Ovary (tissue), 9 donors: ENCODE measurements around the gene USP46. TPM values are rescaled to one million over a fixed set of nuclear protein-coding genes. Genes with fewer than 3 reads are reported as not detected.

Experiments used
- DNase-seq, 5 donors: peaks; one replicate each; pipeline ENCODE4 v3.0.0-alpha.2; 2019 to 2020
- H3K27ac ChIP-seq, 2 donors: fragments of 200-600 bp; one replicate each; pipeline versions ENCODE4 v1.5.1 to v1.8.0; 2019 to 2022
- H3K27me3 ChIP-seq: fragments of 200-600 bp; one replicate; pipeline ENCODE4 v1.8.0; 2022
- H3K36me3 ChIP-seq: fragments of 200-600 bp; sonication (generic); one replicate; pipeline ENCODE4 v1.5.1; 2019
- H3K4me1 ChIP-seq: one replicate; pipeline ENCODE4 v1.8.1; 2013; ENCODE audit warnings: mild to moderate bottlenecking, moderate library complexity; ENCODE audit not compliant: insufficient read depth
- H3K4me3 ChIP-seq: fragments of 200-600 bp; sonication (generic); one replicate; pipeline ENCODE4 v1.5.1; 2017
- H3K9me3 ChIP-seq, 2 donors: fragments of 200-600 bp in 1 of 2; sonication (generic) in 1 of 2; one replicate each; pipeline versions ENCODE4 v1.5.1 to v1.8.1; 2013 to 2019; ENCODE audit warnings: mild to moderate bottlenecking in 1 of 2, moderate library complexity in 1 of 2
- EP300 ChIP-seq: sonication (generic); formaldehyde crosslinking; IDR thresholded peaks from one replicate; pipeline ENCODE4 v1.6.1; 2017; ENCODE audit warnings: antibody characterized with exemption
- POLR2A ChIP-seq: fragments of 450-650 bp; IDR thresholded peaks from one replicate; pipeline ENCODE4 v1.6.1; 2017; ENCODE audit warnings: antibody characterized with exemption, mild to moderate bottlenecking, moderate library complexity
- WGBS, 3 donors: extraction: QIAGEN DNeasy Blood & Tissue Kit in 1 of 3; methylation state at CpG; one replicate each; pipeline versions ENCODE4 v1.1.5 to v1.1.7; 2013 to 2017; 5-methylcytosine and 5-hydroxymethylcytosine counted together
- intact Hi-C, 4 donors: fragments of 100-400 bp; cut with DNase I; formaldehyde crosslinking; loops; one replicate each; pipeline versions ENCODE4 v1.11.0 to v1.15.1; 2022 to 2023
- polyA plus RNA-seq, 2 donors: library from polyadenylated mRNA; stranded (reverse); fragments of 200-250 nt in 1 of 2; fragments of 350-450 nt in 1 of 2; fragmentation: Illumina TruSeq in 1 of 2; extraction: RNeasy Lipid Tissue Mini Kit (QIAGEN cat#74804) in 1 of 2; gene quantifications; one replicate each; pipeline ENCODE4 v1.2.3, GENCODE V29; 2013 to 2014
- total RNA-seq, 7 donors: library from RNA; depleted of rRNA in 2 of 7; stranded (reverse); fragments of >200 nt in 2 of 7; fragmentation: NEBNext Ultra II Directional in 3 of 7; extraction: Animal tissue kit (Norgen Biotek cat#: 25700) in 3 of 7; gene quantifications; one replicate each; pipeline versions ENCODE4 v1.1.0 to v1.2.4, GENCODE V29; 2016 to 2023
- TF ChIP-seq, protein P1 (sequence below), 3 donors: fragments of 450-650 bp in 2 of 3; fragments of 200-600 bp in 1 of 3; IDR thresholded peaks; one replicate each; pipeline versions ENCODE4 v1.5.1 to v1.8.0; 2016 to 2022; ENCODE audit warnings: antibody characterized with exemption in 3 of 3, mild to moderate bottlenecking in 1 of 3
- donor health status: DM: no; HTN: no; CAD: no; lungs with moderate emphysema.
- donor health status: DM: no; HTN: no; CAD: no.
- donor health status: Bipolar disorder and iron deficiency.
- donor health status: DM: yes; HTN: yes; CAD: no.
- donor health status: DM: no; HTN: no; CAD: no.
- donor health status: DM: yes; HTN: yes; CAD: no.

Gene USP46
- total and polyA plus RNA-seq, 9 donors: 7.6 to 51.6 (median 26.9) TPM

DNA sequence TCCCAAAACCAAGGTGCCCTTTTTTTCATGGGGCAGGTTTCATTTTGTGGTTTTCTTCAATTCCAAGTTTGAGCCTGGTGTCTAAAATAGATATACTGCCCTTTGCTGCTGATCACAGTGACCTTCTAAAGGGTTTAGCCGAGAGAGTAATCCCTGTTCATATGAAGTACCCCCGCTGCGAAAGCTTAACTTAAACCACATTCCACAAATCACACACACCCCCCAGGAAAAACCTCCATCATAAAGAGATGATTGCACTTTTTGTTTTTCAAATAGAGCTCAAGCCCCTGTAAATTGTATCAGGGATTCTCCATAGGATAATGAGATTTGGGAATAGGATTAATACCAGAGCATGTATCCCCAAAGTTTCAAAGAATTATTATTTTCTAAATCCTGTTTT is 90.8 kb downstream of the USP46 start:
- Histone ChIP-seq H3K4me1 (no peaks in the 10 kb centered on the region), H3K36me3 (no peaks in the 10 kb centered on the region), H3K4me3 (no peak overlapping the region), H3K27ac (no peak overlapping the region), H3K27me3 (no peaks in the 10 kb centered on the region), H3K9me3 (no peaks in the 10 kb centered on the region)
- 96 to 97% (median 97%) methylated on average over 3 of the region's 3 CpGs for WGBS, 3 donors
- intact Hi-C loops: loop anchor here in 1 of 4 donors (10.0 kb wide), 1 partner anchor 296 kb away; the partner anchor contains the start of gene RASL11B
- no peak for DNase-seq
- TF ChIP-seq EP300 (no peak), POLR2A (no peak)
- TF ChIP-seq, protein P1, sequence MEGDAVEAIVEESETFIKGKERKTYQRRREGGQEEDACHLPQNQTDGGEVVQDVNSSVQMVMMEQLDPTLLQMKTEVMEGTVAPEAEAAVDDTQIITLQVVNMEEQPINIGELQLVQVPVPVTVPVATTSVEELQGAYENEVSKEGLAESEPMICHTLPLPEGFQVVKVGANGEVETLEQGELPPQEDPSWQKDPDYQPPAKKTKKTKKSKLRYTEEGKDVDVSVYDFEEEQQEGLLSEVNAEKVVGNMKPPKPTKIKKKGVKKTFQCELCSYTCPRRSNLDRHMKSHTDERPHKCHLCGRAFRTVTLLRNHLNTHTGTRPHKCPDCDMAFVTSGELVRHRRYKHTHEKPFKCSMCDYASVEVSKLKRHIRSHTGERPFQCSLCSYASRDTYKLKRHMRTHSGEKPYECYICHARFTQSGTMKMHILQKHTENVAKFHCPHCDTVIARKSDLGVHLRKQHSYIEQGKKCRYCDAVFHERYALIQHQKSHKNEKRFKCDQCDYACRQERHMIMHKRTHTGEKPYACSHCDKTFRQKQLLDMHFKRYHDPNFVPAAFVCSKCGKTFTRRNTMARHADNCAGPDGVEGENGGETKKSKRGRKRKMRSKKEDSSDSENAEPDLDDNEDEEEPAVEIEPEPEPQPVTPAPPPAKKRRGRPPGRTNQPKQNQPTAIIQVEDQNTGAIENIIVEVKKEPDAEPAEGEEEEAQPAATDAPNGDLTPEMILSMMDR (IDR thresholded peaks at IDR 0.05): no peak

DNA sequence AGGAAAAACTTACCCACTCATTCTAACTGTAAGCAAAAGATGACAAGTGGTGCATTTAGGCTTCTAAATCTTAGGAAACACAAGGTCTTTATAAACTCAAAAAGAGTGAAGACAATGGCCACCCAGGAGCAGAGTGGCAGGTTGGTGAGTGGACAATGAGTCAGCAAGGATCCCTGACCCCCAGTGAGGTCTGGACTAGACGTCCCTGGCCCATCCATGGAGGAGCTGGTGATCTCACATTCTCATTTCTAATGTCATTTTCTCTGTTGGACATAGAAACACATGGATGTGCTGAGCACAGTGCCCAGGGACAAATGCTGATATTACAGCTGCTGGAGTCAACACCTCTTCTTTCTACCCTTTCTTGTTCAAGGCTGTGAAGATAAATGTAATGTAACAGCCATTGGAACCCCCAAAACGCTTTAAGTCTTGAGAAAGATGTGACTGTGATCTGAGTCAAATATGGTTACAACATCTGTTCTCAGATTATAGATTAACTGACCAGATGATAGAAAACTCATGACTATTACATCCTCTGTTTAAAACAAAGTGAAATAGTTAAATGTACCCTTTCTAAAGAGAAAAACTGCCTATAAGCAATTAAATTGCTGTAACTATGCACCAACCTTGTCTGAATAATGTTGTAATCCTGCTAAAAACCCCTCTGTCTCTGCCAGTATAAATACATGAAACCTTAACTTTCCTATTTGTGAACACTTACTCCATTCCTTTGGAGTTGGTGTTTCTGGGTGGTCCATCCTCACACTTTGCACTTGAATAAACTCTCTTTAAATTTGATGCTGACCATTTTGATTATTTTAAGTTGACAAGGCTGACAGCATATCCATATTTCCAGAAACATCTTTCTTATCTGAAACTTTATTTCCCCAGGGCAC is 92.7 kb downstream of the USP46 start:
- no peaks in the 10 kb centered on the region for H3K27me3 ChIP-seq
- no peak overlapping the region for H3K4me3 ChIP-seq
- TF ChIP-seq, protein P1 (IDR thresholded peaks at IDR 0.05): no peak
- no peak for TF ChIP-seq EP300
- TF ChIP-seq POLR2A: no peak
- H3K36me3 ChIP-seq: no peaks in the 10 kb centered on the region
- no peak for DNase-seq
- intact Hi-C loops: loop anchor here in 1 of 4 donors (10.0 kb wide), 1 partner anchor 298 kb away; the partner anchor contains the start of gene RASL11B
- H3K4me1 ChIP-seq: no peaks in the 10 kb centered on the region
- H3K9me3 ChIP-seq: no peaks in the 10 kb centered on the region
- 64 to 74% (median 69%) methylated on average over 2 of the region's 2 CpGs for WGBS, 3 donors
- H3K27ac ChIP-seq: no peak overlapping the region

DNA sequence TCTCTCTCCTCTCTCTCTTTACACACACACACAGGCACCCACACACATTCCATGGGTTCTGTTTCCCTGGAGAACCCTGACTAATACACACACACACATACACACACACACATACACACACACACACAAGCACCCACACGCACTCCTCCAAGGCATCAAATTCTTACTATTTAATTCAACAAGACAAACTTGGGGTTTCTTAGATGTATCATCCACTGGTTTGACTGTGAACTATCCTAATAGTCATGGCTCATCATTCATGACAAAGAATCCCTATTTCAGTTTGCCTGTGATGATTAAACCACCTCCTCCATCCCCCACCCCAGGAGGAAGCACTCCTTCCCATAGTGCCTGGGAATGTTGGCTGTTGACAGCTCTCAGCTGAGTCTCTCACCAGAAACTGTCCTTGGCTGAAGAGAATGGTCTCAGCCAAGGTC is 98.2 kb downstream of the USP46 start:
- 47 to 86% (median 64%) methylated on average over 1 of the region's 1 CpG for WGBS, 3 donors
- TF ChIP-seq EP300: no peak
- no peak for DNase-seq
- Histone ChIP-seq H3K27ac (no peak overlapping the region), H3K27me3 (no peaks in the 10 kb centered on the region), H3K4me3 (no peak overlapping the region), H3K36me3 (no peaks in the 10 kb centered on the region), H3K9me3 (no peaks in the 10 kb centered on the region), H3K4me1 (peaks cover 3% of the 10 kb centered on the region)
- intact Hi-C loops: loop anchor here in 1 of 4 donors (10.0 kb wide), 1 partner anchor 304 kb away; the partner anchor contains the start of gene RASL11B

DNA sequence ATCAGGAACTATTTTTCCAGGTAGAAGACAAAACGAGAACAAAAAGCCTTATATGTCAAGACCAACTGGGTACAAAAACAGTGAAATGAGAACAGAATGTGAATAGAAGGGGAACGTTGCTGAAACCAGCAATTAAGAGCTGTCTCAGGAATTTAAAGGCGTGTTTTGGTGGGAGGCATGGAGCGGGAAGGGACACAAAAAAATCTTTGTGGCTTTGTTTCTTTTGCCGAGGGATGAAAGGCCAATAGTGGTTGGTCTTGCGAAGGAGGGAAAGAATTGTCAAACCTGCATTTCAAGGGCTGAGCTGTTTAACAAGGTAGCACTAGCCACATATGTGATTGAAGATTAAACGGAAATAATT is 103.8 kb downstream of the USP46 start:
- H3K4me3 ChIP-seq: no peak overlapping the region
- 54 to 56% (median 55%) methylated on average over 7 of the region's 7 CpGs for WGBS, 3 donors
- no peak for DNase-seq
- H3K4me1 ChIP-seq: peaks cover 2% of the 10 kb centered on the region
- intact Hi-C loops: no loop called here
- H3K9me3 ChIP-seq: no peaks in the 10 kb centered on the region
- no peak overlapping the region for H3K27ac ChIP-seq
- TF ChIP-seq EP300 (no peak), POLR2A (no peak)
- TF ChIP-seq, protein P1 (IDR thresholded peaks at IDR 0.05): no peak
- no peaks in the 10 kb centered on the region for H3K36me3 ChIP-seq
- H3K27me3 ChIP-seq: no peaks in the 10 kb centered on the region
